Activated CD8-positive, alpha-beta memory T cell treated with anti-CD3 and anti-CD28 coated beads, Interleukin-2, amount 50 U/mL, for 1 hour (primary cell): ENCODE measurements around the gene ABHD12.

Source experiments
- DNase-seq: peaks from one replicate; pipeline ENCODE4 v3.0.0-alpha.2; 2020; ENCODE audit errors: extremely low read depth

The ABHD12 gene

GRCh38 chr20:25257130-25257529 lies 133.5 kb downstream of the ABHD12 start:
- no peak for DNase-seq

- no peak for DNase-seq
Measured at GRCh38 chr20:25256226-25256859, 134.3 kb downstream of the ABHD12 start.

GRCh38 chr20:25254986-25255680 lies 135.5 kb downstream of the ABHD12 start:
- DNase-seq = no peak

- DNase-seq = no peak
Measured at GRCh38 chr20:25254571-25254970, 136.1 kb downstream of the ABHD12 start.

- no peak for DNase-seq
Measured at GRCh38 chr20:25253606-25254275, 136.9 kb downstream of the ABHD12 start.

- DNase-seq = no peak
Measured at GRCh38 chr20:25252686-25253421, 137.8 kb downstream of the ABHD12 start.

- no peak for DNase-seq
Measured at GRCh38 chr20:25252230-25252651, 138.4 kb downstream of the ABHD12 start.

GRCh38 chr20:25251558-25251957 lies 139.1 kb downstream of the ABHD12 start:
- no peak for DNase-seq

GRCh38 chr20:25251019-25251418 lies 139.6 kb downstream of the ABHD12 start:
- no peak for DNase-seq

- DNase-seq = no peak
Measured at GRCh38 chr20:25250508-25250907, 140.1 kb downstream of the ABHD12 start.
